Fibroblast of skin of back (primary cell): ENCODE results near the gene TTLL11. TPM values are rescaled to one million over a fixed set of nuclear protein-coding genes. Genes with fewer than 3 reads are reported as not detected.

Experiments used
- DNase-seq: peaks from one replicate; pipeline ENCODE4 v3.0.0-alpha.2; 2013
- polyA plus RNA-seq, 2 experiments: library from polyadenylated mRNA; unstranded; fragments of 120-200 nt; gene quantifications; one replicate each; pipeline ENCODE4 v1.2.1, GENCODE V29; 2013; ENCODE audit not compliant: insufficient read length in 2 of 2

Gene TTLL11
- polyA plus RNA-seq (2013, experiment 1 of 2; ENCODE audit: insufficient read length): 4.9 TPM
- polyA plus RNA-seq (2013, experiment 2 of 2; ENCODE audit: insufficient read length): 4.4 TPM

GRCh38 chr9:122092611-122093506 lies at the start of gene TTLL11:
TTLL11 (minus strand) TSS chr9:122093308; CDS start chr9:122093148, 160 bp downstream.
- DNase-seq: peak; percentile 95

GRCh38 chr9:122141671-122142070 lies 48.6 kb upstream of the TTLL11 start:
- no peak for DNase-seq

GRCh38 chr9:122140368-122141193 lies 47.5 kb upstream of the TTLL11 start:
- DNase-seq: no peak

GRCh38 chr9:122138560-122139268 lies 45.6 kb upstream of the TTLL11 start:
- DNase-seq: no peak

GRCh38 chr9:122135529-122135859 lies 42.4 kb upstream of the TTLL11 start:
- DNase-seq: no peak

GRCh38 chr9:122134822-122135528 lies 41.9 kb upstream of the TTLL11 start:
- peak; percentile 45 for DNase-seq

- no peak for DNase-seq
Observed at GRCh38 chr9:122133984-122134535, 41.0 kb upstream of the TTLL11 start.

- DNase-seq: no peak
Observed at GRCh38 chr9:122133263-122133983, 40.3 kb upstream of the TTLL11 start.

GRCh38 chr9:122132539-122132938 lies 39.4 kb upstream of the TTLL11 start:
- DNase-seq: no peak

GRCh38 chr9:122131401-122132001 lies 38.4 kb upstream of the TTLL11 start:
- no peak for DNase-seq

GRCh38 chr9:122130837-122131236 lies 37.7 kb upstream of the TTLL11 start:
- DNase-seq: no peak

- no peak for DNase-seq
Observed at GRCh38 chr9:122129969-122130368, 36.9 kb upstream of the TTLL11 start.

- DNase-seq: no peak
Observed at GRCh38 chr9:122128969-122129343, 35.8 kb upstream of the TTLL11 start.

GRCh38 chr9:122128007-122128968 lies 35.2 kb upstream of the TTLL11 start:
- no peak for DNase-seq

GRCh38 chr9:122127396-122127798 lies 34.3 kb upstream of the TTLL11 start:
- no peak for DNase-seq

GRCh38 chr9:122126331-122127261 lies 33.5 kb upstream of the TTLL11 start:
- DNase-seq: peak; percentile 86

GRCh38 chr9:122125509-122126330 lies 32.6 kb upstream of the TTLL11 start:
- DNase-seq: no peak
